H9 (cell line): ENCODE results near the gene PLCL1. TPM values are rescaled to one million over a fixed set of nuclear protein-coding genes. Genes with fewer than 3 reads are reported as not detected.
A peak's percentile ranks its signal among the peaks of the same experiment; 100 is the strongest.

ENCODE experiments used
- DNase-seq: peaks from one replicate; pipeline ENCODE4 v3.0.0-alpha.2; 2017
- H2AFZ ChIP-seq: one replicate; pipeline ENCODE4 v1.6.1; 2013; ENCODE audit warnings: mild to moderate bottlenecking, low read length, control low read depth, moderate library complexity
- H2AK5ac ChIP-seq: 2 replicates; pipeline ENCODE4 v1.6.1; 2013; ENCODE audit warnings: low read length, control low read depth, mixed read lengths; ENCODE audit not compliant: insufficient read length
- H2BK120ac ChIP-seq: one replicate; pipeline ENCODE4 v1.6.1; 2013; ENCODE audit warnings: low read depth, mild to moderate bottlenecking, low read length, control low read depth, inconsistent platforms; ENCODE audit not compliant: poor library complexity, severe bottlenecking
- H2BK12ac ChIP-seq: 2 replicates; pipeline ENCODE4 v1.6.1; 2013; ENCODE audit warnings: low read length, control low read depth, mixed read lengths, low read depth; ENCODE audit not compliant: insufficient read length
- H2BK15ac ChIP-seq: 2 replicates; pipeline ENCODE4 v1.6.1; 2013; ENCODE audit warnings: low read depth, low read length, control low read depth
- H2BK20ac ChIP-seq: one replicate; pipeline ENCODE4 v1.6.1; 2013; ENCODE audit warnings: low read depth, mild to moderate bottlenecking, low read length, control low read depth, inconsistent platforms; ENCODE audit not compliant: poor library complexity, severe bottlenecking
- H2BK5ac ChIP-seq: 2 replicates; pipeline ENCODE4 v1.6.1; 2013; ENCODE audit warnings: low read length, control low read depth, mixed read lengths; ENCODE audit not compliant: insufficient read length
- H3K14ac ChIP-seq: 2 replicates; pipeline ENCODE4 v1.6.1; 2013; ENCODE audit warnings: low read length, control low read depth; ENCODE audit not compliant: insufficient read depth
- H3K18ac ChIP-seq: 2 replicates; pipeline ENCODE4 v1.6.1; 2013; ENCODE audit warnings: low read depth, mild to moderate bottlenecking, mixed read lengths, low read length, control low read depth; ENCODE audit not compliant: insufficient read length
- H3K23ac ChIP-seq: 2 replicates; pipeline ENCODE4 v1.6.1; 2013; ENCODE audit warnings: low read length, control low read depth, mixed read lengths, low read depth; ENCODE audit not compliant: insufficient read length
- H3K23me2 ChIP-seq: 2 replicates; pipeline ENCODE4 v1.6.1; 2013; ENCODE audit warnings: low read depth, mild to moderate bottlenecking, mixed read lengths, low read length, control low read depth; ENCODE audit not compliant: insufficient read length, poor library complexity, severe bottlenecking
- H3K27ac ChIP-seq: 2 replicates; pipeline ENCODE4 v1.5.1; 2013; ENCODE audit warnings: low read length, control low read depth, mixed read lengths, low read depth; ENCODE audit not compliant: insufficient read length
- H3K27me3 ChIP-seq: 2 replicates; pipeline ENCODE4 v1.6.1; 2013; ENCODE audit warnings: low read length, control low read depth, inconsistent platforms; ENCODE audit not compliant: insufficient read depth
- H3K4ac ChIP-seq: 2 replicates; pipeline ENCODE4 v1.6.1; 2013; ENCODE audit warnings: low read depth, mild to moderate bottlenecking, control low read depth, inconsistent platforms, low read length, moderate library complexity
- H3K4me1 ChIP-seq: 2 replicates; pipeline ENCODE4 v1.6.1; 2013; ENCODE audit warnings: low read length, control low read depth, inconsistent platforms; ENCODE audit not compliant: insufficient read depth
- H3K4me2 ChIP-seq: 2 replicates; pipeline ENCODE4 v1.6.1; 2013; ENCODE audit warnings: low read length, control low read depth, mixed read lengths; ENCODE audit not compliant: insufficient read length, insufficient read depth
- H3K56ac ChIP-seq: 2 replicates; pipeline ENCODE4 v1.6.1; 2013; ENCODE audit warnings: low read depth, mild to moderate bottlenecking, mixed read lengths, low read length, control low read depth; ENCODE audit not compliant: insufficient read length
- H3K79me1 ChIP-seq: 2 replicates; pipeline ENCODE4 v1.6.1; 2013; ENCODE audit warnings: low read depth, mild to moderate bottlenecking, moderate library complexity, low read length, control low read depth, inconsistent platforms; ENCODE audit not compliant: insufficient read depth, poor library complexity, severe bottlenecking
- H3K79me2 ChIP-seq: 2 replicates; pipeline ENCODE4 v1.6.1; 2013; ENCODE audit warnings: low read length, control low read depth, inconsistent platforms; ENCODE audit not compliant: insufficient read depth
- H3K9ac ChIP-seq: 2 replicates; pipeline ENCODE4 v1.6.1; 2013; ENCODE audit warnings: low read length, control low read depth, mixed read lengths; ENCODE audit not compliant: insufficient read length; ENCODE audit errors: extremely low read depth
- H3K9me3 ChIP-seq: one replicate; pipeline ENCODE4 v1.6.1; 2013; ENCODE audit warnings: low read depth, low read length, inconsistent platforms; ENCODE audit not compliant: control insufficient read depth
- H3T11ph ChIP-seq: one replicate; pipeline ENCODE4 v1.6.1; 2013; ENCODE audit warnings: mild to moderate bottlenecking, low read length, control low read depth, inconsistent platforms
- H4K20me1 ChIP-seq: one replicate; pipeline ENCODE4 v1.6.1; 2013; ENCODE audit not compliant: control insufficient read depth, insufficient read length, insufficient read depth
- H4K5ac ChIP-seq: 2 replicates; pipeline ENCODE4 v1.6.1; 2013; ENCODE audit warnings: low read depth, mild to moderate bottlenecking, mixed read lengths, low read length, control low read depth; ENCODE audit not compliant: insufficient read length
- H4K8ac ChIP-seq: replicated peaks from 2 replicates; pipeline ENCODE4 v1.6.1; 2013; ENCODE audit warnings: low read length, control low read depth, mixed read lengths, low read depth; ENCODE audit not compliant: insufficient read length
- H4K91ac ChIP-seq: 2 replicates; pipeline ENCODE4 v1.6.1; 2013; ENCODE audit warnings: low read depth, mild to moderate bottlenecking, moderate library complexity, mixed read lengths, low read length, control low read depth; ENCODE audit not compliant: insufficient read length
- H3K27ac Mint-ChIP-seq, 3 experiments: 2 replicates in 2 of 3; 3 replicates in 1 of 3; pipeline ENCODE4 v1.8.0; 2020 to 2021; ENCODE audit warnings: mixed read lengths in 3 of 3, mild to moderate bottlenecking in 1 of 3, moderate library complexity in 1 of 3
- H3K27me3 Mint-ChIP-seq: 2 replicates; pipeline ENCODE4 v1.8.0; 2021; ENCODE audit warnings: low read depth, mild to moderate bottlenecking, moderate library complexity, mixed read lengths
- H3K36me3 Mint-ChIP-seq, 3 experiments: 2 replicates in 2 of 3; 3 replicates in 1 of 3; pipeline ENCODE4 v1.8.0; 2020 to 2021; ENCODE audit warnings: low read depth in 3 of 3, mixed read lengths in 3 of 3; ENCODE audit not compliant: insufficient read depth in 1 of 3
- H3K4me1 Mint-ChIP-seq, 2 experiments: 2 replicates each; pipeline ENCODE4 v1.8.0; 2020; ENCODE audit warnings: mixed read lengths in 2 of 2
- H3K4me3 Mint-ChIP-seq, 2 experiments: 2 replicates in 1 of 2; 3 replicates in 1 of 2; pipeline ENCODE4 v1.8.0; 2020 to 2021; ENCODE audit warnings: mild to moderate bottlenecking in 2 of 2, mixed read lengths in 2 of 2, moderate library complexity in 1 of 2
- H3K9me3 Mint-ChIP-seq, 2 experiments: 2 replicates in 1 of 2; 3 replicates in 1 of 2; pipeline ENCODE4 v1.8.0; 2020; ENCODE audit warnings: mild to moderate bottlenecking in 2 of 2, mixed read lengths in 2 of 2, moderate library complexity in 1 of 2
- CTCF ChIP-seq: fragments of 200-600 bp; sonication (generic); conservative IDR thresholded peaks from 3 replicates; pipeline ENCODE4 v1.8.0; 2021; ENCODE audit warnings: antibody characterized with exemption, mild to moderate bottlenecking
- WGBS: extraction: QIAGEN DNeasy Blood & Tissue Kit; methylation state at CpG from one replicate; pipeline ENCODE4 v1.1.7; 2013; ENCODE audit warnings: missing lambda C conversion rate, low lambda C conversion rate, mixed read lengths; ENCODE audit not compliant: insufficient read length; ENCODE audit errors: extremely low coverage; 5-methylcytosine and 5-hydroxymethylcytosine counted together
- total RNA-seq: library from RNA; stranded (reverse); gene quantifications from 2 replicates; pipeline ENCODE4 v1.2.1, GENCODE V29; 2021

PLCL1 gene
- total RNA-seq, 1 experiment from 2014 or later: 0.04 TPM

GRCh38 chr2:197908990-197909776 lies 104.8 kb downstream of the PLCL1 start:
- H2AK5ac ChIP-seq: no peak overlapping the region
- H3K4me3 Mint-ChIP-seq: no peak overlapping the region
- H3K23ac ChIP-seq: no peak overlapping the region
- no peak for TF ChIP-seq CTCF
- H3K4me1 Mint-ChIP-seq: peaks cover 5 to 6% of the 10 kb centered on the region in 2 experiments
- H3K36me3 Mint-ChIP-seq: no peaks in the 10 kb centered on the region
- H3K27ac Mint-ChIP-seq: peak overlapping the region in 1 of 3 experiments; percentile 9; a peak in 1 of 7 replicates
- no peaks in the 10 kb centered on the region for H3K23me2 ChIP-seq
- H4K91ac ChIP-seq: no peak overlapping the region
- H3K9ac ChIP-seq: no peak overlapping the region
- H4K8ac ChIP-seq: no peak overlapping the region
- H3K27me3 Mint-ChIP-seq: no peaks in the 10 kb centered on the region
- H3K14ac ChIP-seq: no peak overlapping the region
- H2AFZ ChIP-seq: no peak overlapping the region
- no peaks in the 10 kb centered on the region for H3K79me2 ChIP-seq
- no CpG with 5 or more reads among the region's 8 CpGs for WGBS
- H2BK20ac ChIP-seq: no peak overlapping the region
- no peak overlapping the region for H2BK5ac ChIP-seq
- H3K4ac ChIP-seq: no peak overlapping the region
- no peaks in the 10 kb centered on the region for H3K4me1 ChIP-seq
- H2BK15ac ChIP-seq: no peak overlapping the region
- H3K4me2 ChIP-seq: no peak overlapping the region
- H3K18ac ChIP-seq: no peak overlapping the region
- H2BK12ac ChIP-seq: no peak overlapping the region
- DNase-seq: no peak
- no peak overlapping the region for H2BK120ac ChIP-seq
- H4K20me1 ChIP-seq: no peaks in the 10 kb centered on the region
- no peak overlapping the region for H4K5ac ChIP-seq
- H3K9me3 Mint-ChIP-seq: no peaks in the 10 kb centered on the region
- H3K56ac ChIP-seq: no peak overlapping the region
- H3K79me1 ChIP-seq: no peaks in the 10 kb centered on the region
- H3T11ph ChIP-seq: no peak overlapping the region
- no peaks in the 10 kb centered on the region for H3K9me3 ChIP-seq
- H3K27ac ChIP-seq: no peak overlapping the region
- H3K27me3 ChIP-seq: no peaks in the 10 kb centered on the region
